ENCODE measurements around the gene LRFN3.

DNA sequence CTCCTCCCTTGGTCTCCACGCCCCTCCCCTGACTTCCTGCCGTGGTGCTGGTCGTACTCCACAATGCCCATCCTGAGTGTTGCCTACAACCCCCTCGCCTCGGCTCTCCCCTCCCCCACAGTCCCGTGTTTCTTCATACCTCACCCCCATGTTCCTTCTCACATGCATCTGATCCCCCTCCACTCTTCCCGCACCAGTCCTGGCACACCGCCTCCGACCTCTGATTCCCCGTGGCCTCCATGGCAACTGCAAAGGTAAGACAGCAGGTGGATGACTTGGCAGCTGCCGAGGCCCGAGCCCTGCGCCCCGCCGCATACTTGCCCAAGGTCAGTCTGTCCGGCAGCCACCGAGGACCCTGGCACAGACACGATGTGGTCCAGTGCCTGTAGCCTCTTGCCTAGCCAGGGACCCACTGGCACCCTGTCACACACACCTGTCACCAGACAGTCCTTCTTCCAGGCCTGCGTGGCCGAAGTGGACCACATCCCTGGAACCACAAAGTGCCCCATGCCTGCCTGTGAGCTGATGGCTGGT, 42.7 kb downstream of the LRFN3 start:
- TF ChIP-seq CTCF (conservative IDR thresholded peaks at IDR 0.05; ENCODE audit: low read length) (no peak), EZH2phosphoT487 (IDR thresholded peaks at IDR 0.05; ENCODE audit: borderline replicate concordance) (no peak)
